GM21576 (cell line): ENCODE measurements around the gene PDXK.

Experiments used
- ATAC-seq: cut with Tn5 transposase; IDR thresholded peaks from one replicate; pipeline ENCODE4 v1.9.1; 2021; ENCODE audit warnings: mild to moderate bottlenecking, moderate library complexity; ENCODE audit not compliant: unreplicated experiment

Gene PDXK

GRCh38 chr21:43761886-43762285 lies 43.0 kb downstream of the PDXK start:
- no peak for ATAC-seq

- ATAC-seq, result no peak
Measured at GRCh38 chr21:43762303-43763128, 43.6 kb downstream of the PDXK start.

GRCh38 chr21:43763901-43764523 lies 45.1 kb downstream of the PDXK start:
- no peak for ATAC-seq

GRCh38 chr21:43764576-43765495 lies 45.9 kb downstream of the PDXK start:
- ATAC-seq, result no peak

GRCh38 chr21:43766734-43767497 lies 48.0 kb downstream of the PDXK start:
- no peak for ATAC-seq

- ATAC-seq, result no peak
Measured at GRCh38 chr21:43767498-43767983, 48.6 kb downstream of the PDXK start.

GRCh38 chr21:43767984-43768867 lies 49.3 kb downstream of the PDXK start:
- no peak for ATAC-seq

- no peak for ATAC-seq
Measured at GRCh38 chr21:43768868-43769167, 49.9 kb downstream of the PDXK start.

- ATAC-seq, result no peak
Measured at GRCh38 chr21:43769325-43769958, 50.5 kb downstream of the PDXK start.

GRCh38 chr21:43770066-43770655 lies 51.2 kb downstream of the PDXK start:
- ATAC-seq, result no peak

GRCh38 chr21:43771199-43771675 lies 52.3 kb downstream of the PDXK start:
- no peak for ATAC-seq

GRCh38 chr21:43771698-43772424 lies 52.9 kb downstream of the PDXK start:
- ATAC-seq, result no peak

GRCh38 chr21:43772425-43772821 lies 53.5 kb downstream of the PDXK start:
- ATAC-seq, result no peak

- ATAC-seq, result no peak
Measured at GRCh38 chr21:43774163-43774562, 55.2 kb downstream of the PDXK start.

- no peak for ATAC-seq
Measured at GRCh38 chr21:43775190-43775589, 56.3 kb downstream of the PDXK start.

- ATAC-seq, result peak; percentile 54
Measured at GRCh38 chr21:43775795-43776430, 57.0 kb downstream of the PDXK start, which contains the start of gene CSTB. CSTB (minus strand) TSS chr21:43776308; CDS start chr21:43776269, 39 bp downstream.

GRCh38 chr21:43777953-43778352 lies 59.0 kb downstream of the PDXK start:
- no peak for ATAC-seq
